Upper lobe of left lung (tissue), 6 donors: ENCODE data around the gene DMAC2. TPM values are rescaled to one million over a fixed set of nuclear protein-coding genes. Genes with fewer than 3 reads are reported as not detected.

Experiments
- ATAC-seq, 2 donors: fragments of 200-7000 bp; cut with Tn5 transposase; one replicate each; pipeline ENCODE4 v1.9.1; 2022; ENCODE audit warnings: mild to moderate bottlenecking in 2 of 2, moderate library complexity in 2 of 2; ENCODE audit not compliant: low FRiP score in 2 of 2
- DNase-seq, 2 donors: peaks; one replicate each; pipeline ENCODE4 v3.0.0-alpha.2; 2019 to 2020
- H3K27ac ChIP-seq, 4 donors: fragments of 200-600 bp; sonication (generic); one replicate each; pipeline ENCODE4 v1.5.1; 2016 to 2019
- H3K27me3 ChIP-seq, 4 donors: fragments of 200-600 bp; sonication (generic); one replicate each; pipeline ENCODE4 v1.5.1; 2017 to 2019
- H3K36me3 ChIP-seq, 4 donors: fragments of 200-600 bp; sonication (generic); one replicate each; pipeline ENCODE4 v1.5.1; 2016 to 2019
- H3K4me1 ChIP-seq, 4 donors: fragments of 200-600 bp; sonication (generic); one replicate each; pipeline ENCODE4 v1.5.1; 2018 to 2019
- H3K4me3 ChIP-seq, 4 donors: fragments of 200-600 bp; sonication (generic); one replicate each; pipeline ENCODE4 v1.5.1; 2017 to 2019; ENCODE audit warnings: mild to moderate bottlenecking in 2 of 4, moderate library complexity in 1 of 4
- H3K9me3 ChIP-seq, 4 donors: fragments of 200-600 bp; sonication (generic); one replicate each; pipeline ENCODE4 v1.5.1; 2018 to 2019
- CTCF ChIP-seq, 6 experiments: fragments of 450-650 bp in 4 of 6; fragments of 200-600 bp in 2 of 6; sonication (generic) in 2 of 6; IDR thresholded peaks; one replicate each; pipeline ENCODE4 v1.5.1; 2016 to 2019; ENCODE audit warnings: antibody characterized with exemption in 6 of 6
- EP300 ChIP-seq, 4 donors: sonication (generic); formaldehyde crosslinking; IDR thresholded peaks; one replicate each; pipeline ENCODE4 v1.5.1; 2017; ENCODE audit warnings: antibody characterized with exemption in 4 of 4, control low read depth in 2 of 4
- POLR2A ChIP-seq, 4 donors: fragments of 450-650 bp; IDR thresholded peaks; one replicate each; pipeline ENCODE4 v1.5.1; 2016 to 2017; ENCODE audit warnings: antibody characterized with exemption in 4 of 4, mild to moderate bottlenecking in 2 of 4
- POLR2AphosphoS5 ChIP-seq, 2 donors: sonication (generic); formaldehyde crosslinking; IDR thresholded peaks; one replicate each; pipeline ENCODE4 v1.5.1; 2017; ENCODE audit warnings: antibody characterized with exemption in 2 of 2
- WGBS, 2 donors: methylation state at CpG; one replicate each; pipeline ENCODE4 v1.1.5; 2017 to 2018; 5-methylcytosine and 5-hydroxymethylcytosine counted together
- total RNA-seq, 6 donors: library from RNA; depleted of rRNA in 4 of 6; stranded (reverse); fragments of >200 nt in 4 of 6; gene quantifications; one replicate each; pipeline versions ENCODE4 v1.1.0 to v1.2.1, GENCODE V29; 2016 to 2021
- donor health status: DM: no; HTN: no; CAD: no; lungs with moderate emphysema.
- donor health status: DM: no; HTN: yes; CAD: no; lungs with severe emphysema.

The DMAC2 gene
- total RNA-seq, 6 donors from 2014 or later, result 28.9 to 63.1 (median 38.3) TPM

DNA sequence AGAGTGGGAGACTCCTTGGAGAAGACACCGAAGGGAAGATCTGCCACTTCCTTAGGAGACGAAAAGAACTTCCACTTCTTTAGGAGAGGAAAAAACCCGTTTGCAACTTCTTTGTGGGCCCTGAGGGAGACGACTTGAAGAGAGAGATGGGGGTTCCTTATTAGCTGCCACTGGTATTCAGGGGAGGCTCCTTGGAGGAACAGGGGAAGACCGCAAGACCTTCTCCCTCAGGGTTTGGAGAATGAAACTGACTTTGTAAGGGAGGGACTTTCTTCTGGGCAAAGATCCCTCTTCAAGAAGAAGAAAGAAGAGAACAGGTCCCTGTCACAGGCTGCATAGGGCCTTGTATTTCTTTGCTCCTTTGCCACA is 41.7 kb downstream of the DMAC2 start:
- H3K36me3 ChIP-seq, result peaks cover 0 to 11% (median under 1%) of the 10 kb centered on the region in 4 donors
- ATAC-seq (no peak), DNase-seq (no peak)
- H3K9me3 ChIP-seq, result no peaks in the 10 kb centered on the region
- 0 to 1% methylated on average over 5 of the region's 5 CpGs for WGBS, 2 donors
- peak overlapping the region; percentile 90 to 94 (median 92) for H3K27ac ChIP-seq
- H3K4me3 ChIP-seq, result peak overlapping the region; percentile 90 to 100 (median 97)
- peaks cover 25 to 52% (median 30%) of the 10 kb centered on the region in 4 donors for H3K4me1 ChIP-seq
- no peaks in the 10 kb centered on the region for H3K27me3 ChIP-seq
- TF ChIP-seq EP300 (IDR thresholded peaks at IDR 0.05), result no peak
- no peak for TF ChIP-seq POLR2AphosphoS5 (IDR thresholded peaks at IDR 0.05)
- no peak for TF ChIP-seq CTCF (IDR thresholded peaks at IDR 0.05)
- TF ChIP-seq POLR2A (IDR thresholded peaks at IDR 0.05), result no peak

- peak in 1 of 4 donors; percentile 53 for TF ChIP-seq EP300 (IDR thresholded peaks at IDR 0.05)
- TF ChIP-seq POLR2AphosphoS5 (IDR thresholded peaks at IDR 0.05), result peak; percentile 63 to 77
- peak in 3 of 6 experiments; percentile 27 to 49 (median 39) for TF ChIP-seq CTCF (IDR thresholded peaks at IDR 0.05)
- peak in 3 of 4 donors; percentile 41 to 75 (median 70) for TF ChIP-seq POLR2A (IDR thresholded peaks at IDR 0.05)
- Histone ChIP-seq H3K9me3 (no peaks in the 10 kb centered on the region), H3K27ac (peak within 1 kb of the TSS; percentile 90 to 94 (median 92)), H3K4me3 (peak within 1 kb of the TSS; percentile 90 to 100 (median 97)), H3K36me3 (peaks cover 0 to 4% (median 0%) of the 10 kb centered on the region in 4 donors), H3K4me1 (peaks cover 21 to 45% (median 30%) of the 10 kb centered on the region in 4 donors), H3K27me3 (no peaks in the 10 kb centered on the region)
- peak; percentile 99 for ATAC-seq
- 0% methylated on average over 38 to 44 of the region's 50 CpGs for WGBS, 2 donors
- DNase-seq, result peak; percentile 99 to 100
Measured at GRCh38 chr19:41397086-41398049, 42.3 kb downstream of the DMAC2 start, which contains the start of the genes BCKDHA and EXOSC5. BCKDHA (plus strand) TSS chr19:41397818; CDS start chr19:41397828, 10 bp downstream. EXOSC5 (minus strand) TSS chr19:41397359; CDS start chr19:41397328, 31 bp downstream.

DNA sequence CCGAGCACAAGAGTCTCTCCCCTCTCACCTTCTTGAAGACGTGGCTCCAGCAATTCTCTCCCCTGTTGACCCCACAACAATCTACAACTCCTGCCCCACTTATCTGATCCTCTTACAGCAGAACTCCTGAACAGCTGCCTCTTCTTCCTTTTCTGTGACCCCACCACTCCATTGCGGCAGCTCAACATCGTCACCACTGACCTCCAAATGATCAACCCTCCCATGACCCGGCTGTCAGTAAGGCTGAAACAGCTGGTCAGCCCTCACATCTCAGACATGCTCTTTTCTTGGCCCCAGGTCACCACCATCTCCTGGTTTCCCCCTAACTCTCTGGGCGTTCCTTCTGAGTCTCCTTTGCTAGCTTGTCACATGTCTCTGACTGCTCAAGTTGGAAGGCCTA is 44.4 kb downstream of the DMAC2 start:
- H3K36me3 ChIP-seq, result peaks cover 0 to 17% (median 16%) of the 10 kb centered on the region in 4 donors
- no peaks in the 10 kb centered on the region for H3K27me3 ChIP-seq
- WGBS, 2 donors, result 77 to 79% methylated on average over 6 of the region's 6 CpGs
- no peak overlapping the region for H3K4me3 ChIP-seq
- no peaks in the 10 kb centered on the region for H3K9me3 ChIP-seq
- TF ChIP-seq POLR2A (IDR thresholded peaks at IDR 0.05) (no peak), POLR2AphosphoS5 (IDR thresholded peaks at IDR 0.05) (no peak), EP300 (IDR thresholded peaks at IDR 0.05) (no peak), CTCF (IDR thresholded peaks at IDR 0.05) (no peak)
- no peak for DNase-seq
- peaks cover 14 to 30% (median 26%) of the 10 kb centered on the region in 4 donors for H3K4me1 ChIP-seq
- ATAC-seq, result no peak
- no peak overlapping the region for H3K27ac ChIP-seq

DNA sequence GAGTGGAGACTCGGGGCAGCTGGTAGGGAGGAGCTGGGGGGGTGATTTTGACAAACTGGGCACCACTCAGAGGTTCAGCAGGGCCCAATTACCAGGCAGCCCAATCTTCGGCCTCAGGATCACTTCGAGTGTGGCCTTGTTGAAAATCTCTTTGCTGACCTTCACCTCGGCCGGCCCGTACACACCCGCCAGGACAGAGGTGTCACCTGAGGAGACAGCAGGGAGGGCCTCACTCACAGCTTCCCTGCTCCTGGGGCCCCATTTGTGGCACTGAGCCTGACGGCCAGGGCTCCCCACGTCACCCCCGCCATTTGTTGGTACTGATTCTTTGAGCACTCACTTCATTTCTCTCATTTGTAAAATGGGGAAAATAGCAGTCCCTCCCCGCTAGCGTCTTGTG is 46.9 kb downstream of the DMAC2 start:
- Histone ChIP-seq H3K4me3 (no peak overlapping the region), H3K36me3 (peaks cover 0 to 37% (median 28%) of the 10 kb centered on the region in 4 donors), H3K4me1 (peaks cover 0 to 14% (median 11%) of the 10 kb centered on the region in 4 donors), H3K27ac (no peak overlapping the region), H3K27me3 (no peaks in the 10 kb centered on the region), H3K9me3 (no peaks in the 10 kb centered on the region)
- no peak for TF ChIP-seq POLR2A (IDR thresholded peaks at IDR 0.05)
- TF ChIP-seq EP300 (IDR thresholded peaks at IDR 0.05), result no peak
- no peak for TF ChIP-seq CTCF (IDR thresholded peaks at IDR 0.05)
- TF ChIP-seq POLR2AphosphoS5 (IDR thresholded peaks at IDR 0.05), result no peak
- ATAC-seq, result no peak
- DNase-seq, result peak in 1 of 2 donors; percentile 47
- 83 to 85% methylated on average over 8 to 12 of the region's 12 CpGs for WGBS, 2 donors
